Stimulated activated naive CD4-positive, alpha-beta T cell (primary cell): ENCODE measurements around the gene SYNGR1.
"Not testable (repeated sequence)": the region's sequence is repeated elsewhere in the genome, so short reads cannot be mapped to it uniquely, and the experiment has no call there.

ENCODE experiments used
- DNase-seq, 6 experiments: peaks; one replicate each; lab custom pipeline; 2025; lab: John Stamatoyannopoulos, UW

Gene SYNGR1

GRCh38 chr22:39409516-39410029 is 59.8 kb downstream of the SYNGR1 start:
- DNase-seq, result no peak

GRCh38 chr22:39410264-39410663 is 60.5 kb downstream of the SYNGR1 start:
- no peak for DNase-seq

- peak in 1 of 6 experiments; percentile 4 for DNase-seq
Measured at GRCh38 chr22:39411828-39412365, 62.1 kb downstream of the SYNGR1 start.

GRCh38 chr22:39413204-39413603 is 63.4 kb downstream of the SYNGR1 start:
- not testable (repeated sequence) for DNase-seq

- peak in 1 of 6 experiments; percentile 19 for DNase-seq
Measured at GRCh38 chr22:39414377-39414776, 64.6 kb downstream of the SYNGR1 start.

- DNase-seq, result no peak
Measured at GRCh38 chr22:39414886-39415285, 65.1 kb downstream of the SYNGR1 start.

- no peak for DNase-seq
Measured at GRCh38 chr22:39415506-39415905, 65.7 kb downstream of the SYNGR1 start.

GRCh38 chr22:39416319-39416718 is 66.5 kb downstream of the SYNGR1 start:
- DNase-seq, result peak in 5 of 6 experiments; percentile 15 to 54 (median 30)

GRCh38 chr22:39417641-39418040 is 67.8 kb downstream of the SYNGR1 start:
- no peak for DNase-seq

- no peak for DNase-seq
Measured at GRCh38 chr22:39418696-39419095, 68.9 kb downstream of the SYNGR1 start.

GRCh38 chr22:39419096-39419495 is 69.3 kb downstream of the SYNGR1 start:
- DNase-seq, result no peak

GRCh38 chr22:39419911-39420310 is 70.1 kb downstream of the SYNGR1 start:
- DNase-seq, result no peak

GRCh38 chr22:39421691-39422090 is 71.9 kb downstream of the SYNGR1 start:
- DNase-seq, result no peak

GRCh38 chr22:39422101-39422500 is 72.3 kb downstream of the SYNGR1 start:
- no peak for DNase-seq

GRCh38 chr22:39422721-39423120 is 72.9 kb downstream of the SYNGR1 start:
- no peak for DNase-seq

GRCh38 chr22:39423976-39424375 is 74.2 kb downstream of the SYNGR1 start:
- no peak for DNase-seq

- DNase-seq, result no peak
Measured at GRCh38 chr22:39426380-39427043, 76.7 kb downstream of the SYNGR1 start.

- no peak for DNase-seq
Measured at GRCh38 chr22:39427751-39428596, 78.2 kb downstream of the SYNGR1 start.

- DNase-seq, result no peak
Measured at GRCh38 chr22:39428597-39429071, 78.8 kb downstream of the SYNGR1 start.

GRCh38 chr22:39429186-39429585 is 79.4 kb downstream of the SYNGR1 start:
- no peak for DNase-seq

GRCh38 chr22:39429916-39430575 is 80.3 kb downstream of the SYNGR1 start:
- no peak for DNase-seq

GRCh38 chr22:39430576-39431150 is 80.9 kb downstream of the SYNGR1 start:
- DNase-seq, result no peak
